HEK293T (cell line): Measurements from ENCODE around the gene CHD8.

Experiments
- ARNT ChIP-seq: fragments of 450-650 bp; IDR thresholded peaks from 2 replicates; pipeline ENCODE4 v1.6.1; 2017; ENCODE audit warnings: mild to moderate bottlenecking
- CTBP1 ChIP-seq: fragments of 450-650 bp; IDR thresholded peaks from 2 replicates; pipeline ENCODE4 v1.6.1; 2016; ENCODE audit warnings: borderline replicate concordance
- ELF4 ChIP-seq: fragments of 450-650 bp; IDR thresholded peaks from 2 replicates; pipeline ENCODE4 v1.6.1; 2017; ENCODE audit warnings: antibody characterized with exemption
- FOXA1 ChIP-seq: fragments of 450-650 bp; IDR thresholded peaks from 2 replicates; pipeline ENCODE4 v1.6.1; 2016; ENCODE audit warnings: mild to moderate bottlenecking
- FOXK2 ChIP-seq: fragments of 450-650 bp; IDR thresholded peaks from 2 replicates; pipeline ENCODE4 v1.6.1; 2016; ENCODE audit warnings: mild to moderate bottlenecking
- FOXM1 ChIP-seq: fragments of 450-650 bp; IDR thresholded peaks from 2 replicates; pipeline ENCODE4 v1.6.1; 2017; ENCODE audit warnings: mild to moderate bottlenecking, borderline replicate concordance
- LEF1 ChIP-seq: fragments of 450-650 bp; IDR thresholded peaks from 2 replicates; pipeline ENCODE4 v1.6.1; 2017; ENCODE audit warnings: mild to moderate bottlenecking, borderline replicate concordance
- SP1 ChIP-seq: fragments of 450-650 bp; IDR thresholded peaks from 2 replicates; pipeline ENCODE4 v1.6.1; 2017
- TARDBP ChIP-seq: fragments of 450-650 bp; IDR thresholded peaks from 2 replicates; pipeline ENCODE4 v1.6.1; 2016
- ZNF384 ChIP-seq: fragments of 450-650 bp; IDR thresholded peaks from 2 replicates; pipeline ENCODE4 v1.6.1; 2016

GRCh38 chr14:21382095-21382494 is 73.8 kb downstream of the CHD8 start:
- TF ChIP-seq ARNT, result no peak
- TF ChIP-seq ELF4, result no peak
- no peak for TF ChIP-seq CTBP1
- TF ChIP-seq LEF1, result no peak
- no peak for TF ChIP-seq FOXK2
- TF ChIP-seq SP1, result no peak
- no peak for TF ChIP-seq FOXA1
- TF ChIP-seq FOXM1, result no peak
- TF ChIP-seq ZNF384, result no peak
- no peak for TF ChIP-seq TARDBP
